ENCODE data around the gene TAF4.
A peak's percentile ranks its signal among the peaks of the same experiment; 100 is the strongest.
"Not testable (repeated sequence)": the region's sequence is repeated elsewhere in the genome, so short reads cannot be mapped to it uniquely, and the experiment has no call there.

TAF4 gene, protein sequence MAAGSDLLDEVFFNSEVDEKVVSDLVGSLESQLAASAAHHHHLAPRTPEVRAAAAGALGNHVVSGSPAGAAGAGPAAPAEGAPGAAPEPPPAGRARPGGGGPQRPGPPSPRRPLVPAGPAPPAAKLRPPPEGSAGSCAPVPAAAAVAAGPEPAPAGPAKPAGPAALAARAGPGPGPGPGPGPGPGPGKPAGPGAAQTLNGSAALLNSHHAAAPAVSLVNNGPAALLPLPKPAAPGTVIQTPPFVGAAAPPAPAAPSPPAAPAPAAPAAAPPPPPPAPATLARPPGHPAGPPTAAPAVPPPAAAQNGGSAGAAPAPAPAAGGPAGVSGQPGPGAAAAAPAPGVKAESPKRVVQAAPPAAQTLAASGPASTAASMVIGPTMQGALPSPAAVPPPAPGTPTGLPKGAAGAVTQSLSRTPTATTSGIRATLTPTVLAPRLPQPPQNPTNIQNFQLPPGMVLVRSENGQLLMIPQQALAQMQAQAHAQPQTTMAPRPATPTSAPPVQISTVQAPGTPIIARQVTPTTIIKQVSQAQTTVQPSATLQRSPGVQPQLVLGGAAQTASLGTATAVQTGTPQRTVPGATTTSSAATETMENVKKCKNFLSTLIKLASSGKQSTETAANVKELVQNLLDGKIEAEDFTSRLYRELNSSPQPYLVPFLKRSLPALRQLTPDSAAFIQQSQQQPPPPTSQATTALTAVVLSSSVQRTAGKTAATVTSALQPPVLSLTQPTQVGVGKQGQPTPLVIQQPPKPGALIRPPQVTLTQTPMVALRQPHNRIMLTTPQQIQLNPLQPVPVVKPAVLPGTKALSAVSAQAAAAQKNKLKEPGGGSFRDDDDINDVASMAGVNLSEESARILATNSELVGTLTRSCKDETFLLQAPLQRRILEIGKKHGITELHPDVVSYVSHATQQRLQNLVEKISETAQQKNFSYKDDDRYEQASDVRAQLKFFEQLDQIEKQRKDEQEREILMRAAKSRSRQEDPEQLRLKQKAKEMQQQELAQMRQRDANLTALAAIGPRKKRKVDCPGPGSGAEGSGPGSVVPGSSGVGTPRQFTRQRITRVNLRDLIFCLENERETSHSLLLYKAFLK

DNA sequence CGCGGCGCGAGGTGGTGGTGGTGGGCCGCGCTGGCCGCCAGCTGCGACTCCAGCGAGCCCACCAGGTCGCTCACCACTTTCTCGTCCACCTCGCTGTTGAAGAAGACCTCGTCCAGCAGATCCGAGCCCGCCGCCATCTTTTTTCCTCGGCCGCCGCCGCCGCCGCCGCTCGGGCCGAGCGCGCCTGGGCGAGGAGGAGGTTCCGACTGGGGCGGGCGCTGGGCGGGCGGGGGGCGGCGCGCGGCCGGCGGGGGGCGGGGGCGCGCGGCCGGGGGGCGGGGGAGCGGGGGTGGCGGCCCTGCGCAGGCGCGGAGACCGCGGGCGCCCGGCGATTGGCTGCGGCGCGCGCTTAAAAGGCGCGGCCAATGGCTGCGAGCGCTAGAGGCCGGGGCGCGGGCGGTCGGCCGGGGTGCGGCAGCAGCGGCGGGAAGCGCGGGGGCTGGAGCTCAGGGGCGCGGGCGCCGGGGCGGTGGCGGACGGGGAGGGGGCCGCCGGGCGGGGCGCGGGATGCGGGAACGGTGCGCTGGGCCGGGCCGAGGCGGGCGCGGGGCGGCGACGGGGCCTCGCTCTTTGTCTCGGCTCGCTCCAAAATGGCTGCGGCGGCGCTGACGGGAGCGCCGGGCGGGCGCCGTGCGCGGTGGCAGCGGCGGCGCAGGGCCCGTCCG is at the start of gene TAF4:
Gene TAF4, minus strand, starts transcription at position 208 of the 665 bp plus-strand sequence. Its CDS starts 71 bp downstream, at position 137.
- DNase-seq: peak; percentile 68

DNA sequence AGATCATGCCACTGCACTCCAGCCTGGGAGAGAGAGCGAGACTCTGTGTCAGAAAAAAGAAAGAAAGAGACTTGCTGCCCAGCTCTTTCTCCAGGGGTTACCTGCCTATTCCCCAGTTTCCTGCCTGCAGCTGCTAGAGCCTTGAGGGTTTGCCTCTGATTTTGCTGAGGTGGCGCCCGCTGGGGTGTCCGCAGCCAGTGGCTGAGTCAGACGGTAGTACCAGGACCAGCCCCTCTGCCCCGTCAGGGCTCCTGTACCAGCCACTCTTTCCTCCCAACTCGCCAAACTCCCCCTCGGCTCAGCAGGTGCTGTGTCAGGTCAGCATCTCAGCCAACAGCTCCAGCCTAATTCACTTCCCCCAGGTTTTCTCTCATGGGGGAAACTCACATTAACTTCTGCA is 49.2 kb upstream of the TAF4 start:
- no peak for DNase-seq

DNA sequence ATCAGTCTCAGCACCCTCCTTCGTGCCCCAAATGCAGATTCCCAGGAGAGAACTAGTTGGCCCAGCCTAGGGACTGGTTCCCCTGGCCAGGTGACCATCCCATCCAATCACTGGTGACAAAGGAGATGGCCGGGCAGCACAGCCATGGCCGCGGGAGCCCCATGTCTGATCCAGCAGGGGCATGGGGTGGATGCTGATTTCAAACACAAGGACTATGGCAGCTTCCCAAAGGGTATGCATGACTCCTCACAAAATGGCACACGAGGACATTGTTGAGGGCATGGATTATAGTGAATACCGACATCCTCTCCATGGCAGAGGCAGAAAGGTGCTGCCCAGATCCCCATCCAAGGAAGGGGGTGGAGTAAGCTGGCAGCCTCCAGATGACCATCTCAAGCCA is 46.7 kb upstream of the TAF4 start:
- no peak for DNase-seq

DNA sequence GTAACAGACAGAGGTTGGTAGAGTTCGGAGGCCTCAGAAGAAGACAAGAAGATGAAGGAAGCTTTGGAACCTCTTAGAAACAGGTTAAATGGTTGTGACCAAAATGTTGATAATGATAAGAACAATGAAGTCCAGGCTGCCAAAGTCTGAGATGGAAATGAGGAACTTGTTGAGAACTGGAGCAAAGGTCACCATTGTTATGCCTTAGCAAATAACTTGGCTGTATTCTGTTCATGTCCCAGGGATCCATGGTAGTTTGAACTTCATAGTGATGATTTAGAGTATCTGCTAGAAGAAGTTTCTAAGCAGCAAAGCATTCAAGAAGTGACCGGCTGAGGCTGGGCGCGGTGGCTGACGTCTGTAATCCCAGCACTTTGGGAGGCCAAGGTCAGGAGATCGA is 45.5 kb upstream of the TAF4 start:
- no peak for DNase-seq

DNA sequence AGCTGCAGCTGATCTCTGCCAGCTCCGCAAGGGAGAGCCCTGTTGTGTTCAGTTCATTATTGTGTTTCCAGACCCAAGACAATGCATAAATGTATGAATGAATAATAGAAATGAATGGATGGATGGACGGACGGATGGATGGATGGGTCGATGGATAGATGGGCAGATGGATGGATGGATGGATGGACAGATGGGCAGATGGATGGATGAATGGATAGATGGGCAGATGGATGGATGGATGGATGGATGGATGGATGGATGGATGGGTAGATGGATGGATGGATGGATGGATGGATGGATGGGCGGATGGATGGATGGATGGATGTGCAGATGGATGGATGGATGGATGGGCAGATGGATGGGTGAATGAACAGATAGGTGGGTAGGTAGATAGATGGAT is 39.9 kb upstream of the TAF4 start:
- no peak for DNase-seq

DNA sequence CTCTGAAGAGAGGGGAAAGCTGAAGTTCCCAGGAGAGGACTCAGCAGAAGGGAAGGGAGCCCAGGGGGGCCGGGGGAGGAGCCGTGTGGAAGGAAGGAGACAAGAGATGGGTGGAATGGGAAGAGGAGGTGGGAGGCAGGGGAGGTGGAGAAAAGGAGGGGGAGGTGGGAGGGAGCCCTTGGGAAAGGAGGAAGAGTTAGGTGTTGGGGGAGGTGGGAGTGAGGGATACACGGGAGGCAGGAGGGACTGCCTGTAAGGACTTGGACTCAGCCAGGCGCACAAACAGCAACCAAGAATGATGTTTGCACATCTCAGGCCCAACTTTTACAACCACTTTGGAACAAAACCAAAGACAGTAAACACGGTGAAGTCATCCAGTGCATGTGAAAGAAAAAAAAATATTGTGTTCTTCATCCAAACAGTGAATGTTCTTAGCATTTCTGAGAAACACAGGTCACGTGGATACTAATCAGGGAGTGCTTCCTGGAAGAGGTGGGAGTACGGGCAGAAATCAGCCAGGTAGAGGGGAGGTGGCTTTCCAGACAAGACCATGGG is 39.2 kb upstream of the TAF4 start:
- no peak for DNase-seq

DNA sequence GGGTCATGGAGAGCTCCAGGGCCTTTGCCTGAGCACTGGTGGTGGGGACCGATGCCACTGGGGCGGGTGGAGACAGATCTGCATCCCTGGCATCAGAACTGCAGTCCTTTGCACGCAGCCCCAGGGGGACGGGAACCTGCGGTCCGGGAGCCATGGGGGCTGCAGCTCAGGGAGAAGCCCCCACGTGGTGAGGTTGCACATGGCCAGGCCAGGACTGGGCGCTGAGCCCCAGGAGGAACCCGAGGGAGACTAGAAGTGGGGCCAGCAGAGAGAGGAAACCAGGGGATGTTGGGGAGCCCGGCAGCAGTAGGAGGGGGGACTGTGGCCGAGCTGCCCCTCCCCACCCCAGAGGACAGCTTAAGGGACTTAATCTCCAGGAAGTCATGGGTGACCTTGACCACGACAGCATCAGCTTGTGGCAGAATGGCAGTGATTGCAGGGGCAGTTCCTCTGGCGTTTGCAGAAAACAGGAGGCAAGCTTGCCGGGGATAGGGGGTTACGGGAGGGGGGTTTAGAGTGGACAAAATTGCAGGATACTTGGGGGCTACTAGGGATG is 38.6 kb upstream of the TAF4 start:
- DNase-seq: no peak

DNA sequence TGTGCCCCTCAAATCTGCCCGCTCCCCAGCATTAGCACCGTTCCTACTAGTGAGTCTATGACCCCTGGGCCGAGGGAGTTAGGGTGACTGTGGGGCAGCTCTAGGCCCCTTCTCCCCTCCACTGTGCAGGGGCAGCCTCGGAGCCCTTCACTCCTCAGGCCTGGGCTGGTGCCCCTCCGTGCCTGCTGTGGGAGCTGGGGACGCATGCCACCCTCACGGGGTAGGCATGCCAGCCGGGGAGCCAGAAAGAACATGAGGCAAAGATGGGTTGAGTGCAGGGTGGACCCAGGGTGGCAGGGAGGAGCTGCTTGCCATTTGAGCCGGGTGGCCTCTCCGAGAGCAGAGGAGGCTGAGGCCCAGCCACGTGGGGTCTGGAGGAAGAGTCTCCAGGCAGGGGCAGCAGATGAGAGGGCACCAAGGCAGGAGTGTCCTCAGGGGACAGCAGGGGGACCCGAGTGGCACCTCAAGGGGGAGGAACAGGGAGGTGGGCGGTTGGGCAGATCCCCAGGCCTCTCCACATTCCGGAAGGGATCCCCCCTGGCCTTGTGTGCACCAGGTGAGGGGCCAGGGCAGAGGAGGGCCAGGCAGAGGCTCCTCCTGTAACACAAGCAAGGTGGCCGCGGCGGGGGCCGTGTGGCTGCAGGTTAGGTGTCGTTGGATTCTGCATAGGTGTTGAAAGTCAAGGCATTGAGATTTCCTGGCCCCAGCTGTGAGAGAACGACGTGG is 38.0 kb upstream of the TAF4 start:
- DNase-seq: no peak

DNA sequence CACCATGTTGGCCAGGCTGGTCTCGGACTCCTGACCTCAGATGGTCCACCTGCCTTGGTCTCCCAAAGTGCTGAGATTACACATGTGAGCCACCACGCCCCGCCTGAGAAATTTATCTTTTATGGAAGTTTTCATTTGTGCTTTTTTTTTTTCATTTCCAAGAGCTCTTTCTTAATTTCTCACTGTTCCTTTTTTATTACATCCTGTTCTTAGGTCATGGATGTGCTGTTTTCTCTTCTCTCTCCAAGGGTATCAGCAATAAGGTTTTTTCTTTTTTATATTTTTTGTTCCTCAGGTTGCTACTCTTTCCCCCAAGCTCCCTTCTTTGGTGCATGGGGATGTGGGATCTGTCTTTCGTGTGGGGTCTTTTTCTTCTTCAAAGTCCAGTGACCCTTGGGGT is 35.4 kb upstream of the TAF4 start:
- no peak for DNase-seq

DNA sequence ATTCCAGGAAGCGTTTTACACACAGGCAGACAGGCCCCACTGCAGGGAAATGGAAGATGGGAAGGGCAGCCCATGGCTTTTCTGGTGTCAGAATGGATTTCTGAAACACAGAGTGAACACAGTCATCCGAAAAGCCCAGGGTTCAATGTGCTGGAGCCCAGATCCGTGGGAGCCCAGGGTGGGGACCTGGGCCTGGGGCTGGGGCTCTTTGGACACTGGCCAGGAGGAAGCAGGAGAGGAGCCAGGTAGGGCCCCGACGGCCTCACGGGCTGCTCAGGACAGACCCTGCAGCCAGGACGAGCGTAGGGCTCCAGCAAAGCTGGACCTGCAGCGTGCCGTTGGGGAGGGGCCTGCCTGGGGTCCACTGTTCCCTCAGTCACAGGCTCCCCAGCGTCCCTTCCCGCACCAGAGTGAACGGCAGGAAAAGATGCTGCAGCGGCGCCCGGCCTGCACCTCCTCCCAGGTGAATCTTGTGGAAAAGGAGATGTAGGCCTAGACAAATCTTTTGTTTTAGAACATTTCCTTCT is 32.3 kb upstream of the TAF4 start:
- no peak for DNase-seq

DNA sequence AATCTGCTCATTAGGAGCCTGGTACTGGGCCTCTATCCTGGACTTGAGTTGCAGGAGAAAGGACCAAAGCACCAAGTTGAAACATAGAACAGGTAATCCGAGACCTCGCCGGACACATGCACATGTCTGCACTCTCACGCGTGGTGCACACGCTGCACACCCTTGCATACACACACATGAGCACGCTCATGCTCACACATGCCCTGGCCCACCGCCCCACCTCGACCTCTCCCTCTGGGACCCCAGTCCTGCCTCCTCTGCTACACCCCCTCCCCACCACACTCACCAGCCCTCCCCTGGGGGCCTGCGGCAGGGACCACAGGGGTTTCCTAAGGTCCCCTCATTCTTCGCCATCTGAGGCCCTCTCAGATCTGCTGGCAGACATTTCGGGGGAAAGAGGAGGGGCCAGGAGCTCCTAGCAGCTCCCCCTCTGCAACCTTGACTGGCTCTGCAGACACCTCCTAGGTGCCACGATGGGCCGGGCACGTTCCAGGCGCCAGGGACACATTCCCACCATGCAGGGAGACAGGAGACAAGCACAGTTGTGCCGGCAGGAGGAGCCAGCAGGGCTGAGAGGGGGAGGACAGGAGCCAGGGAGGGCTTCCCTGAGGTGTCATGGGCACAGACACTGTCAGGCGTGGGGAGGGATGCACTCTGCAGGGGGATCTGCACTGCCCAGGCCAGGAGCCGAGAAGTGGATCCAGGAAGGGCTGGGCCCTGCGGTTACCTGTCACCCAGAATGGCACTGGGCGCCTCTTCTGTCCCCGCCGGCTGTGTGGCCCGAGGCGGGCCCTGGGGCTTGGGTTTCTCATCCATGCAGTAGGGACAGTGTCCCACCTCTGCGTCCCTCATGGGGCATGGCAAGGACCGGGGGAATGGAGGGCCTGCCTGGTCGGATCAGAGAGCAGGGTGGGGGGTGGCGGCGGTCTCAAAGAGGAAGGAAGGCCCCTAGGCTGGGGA is 31.0 kb upstream of the TAF4 start:
- DNase-seq: no peak

DNA sequence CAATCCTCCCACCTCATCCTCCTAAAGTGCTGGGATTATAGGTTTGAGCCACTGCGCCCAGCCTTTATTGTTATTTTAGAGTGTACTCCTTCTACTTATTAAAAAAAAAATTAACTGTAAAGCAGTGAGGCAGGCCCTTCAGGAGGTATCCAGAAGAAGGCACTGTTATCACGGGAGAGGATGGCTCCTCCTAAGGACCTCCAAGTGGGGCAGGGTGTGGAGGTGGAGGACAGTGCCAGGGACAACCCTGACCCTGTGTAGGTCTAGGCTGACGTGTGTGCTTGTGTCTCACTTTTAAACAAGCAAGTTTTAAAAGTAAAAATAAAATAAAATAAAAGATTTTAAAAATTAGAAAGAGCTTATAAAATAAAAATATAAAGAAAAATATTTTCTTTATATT is 23.7 kb upstream of the TAF4 start:
- DNase-seq: no peak

DNA sequence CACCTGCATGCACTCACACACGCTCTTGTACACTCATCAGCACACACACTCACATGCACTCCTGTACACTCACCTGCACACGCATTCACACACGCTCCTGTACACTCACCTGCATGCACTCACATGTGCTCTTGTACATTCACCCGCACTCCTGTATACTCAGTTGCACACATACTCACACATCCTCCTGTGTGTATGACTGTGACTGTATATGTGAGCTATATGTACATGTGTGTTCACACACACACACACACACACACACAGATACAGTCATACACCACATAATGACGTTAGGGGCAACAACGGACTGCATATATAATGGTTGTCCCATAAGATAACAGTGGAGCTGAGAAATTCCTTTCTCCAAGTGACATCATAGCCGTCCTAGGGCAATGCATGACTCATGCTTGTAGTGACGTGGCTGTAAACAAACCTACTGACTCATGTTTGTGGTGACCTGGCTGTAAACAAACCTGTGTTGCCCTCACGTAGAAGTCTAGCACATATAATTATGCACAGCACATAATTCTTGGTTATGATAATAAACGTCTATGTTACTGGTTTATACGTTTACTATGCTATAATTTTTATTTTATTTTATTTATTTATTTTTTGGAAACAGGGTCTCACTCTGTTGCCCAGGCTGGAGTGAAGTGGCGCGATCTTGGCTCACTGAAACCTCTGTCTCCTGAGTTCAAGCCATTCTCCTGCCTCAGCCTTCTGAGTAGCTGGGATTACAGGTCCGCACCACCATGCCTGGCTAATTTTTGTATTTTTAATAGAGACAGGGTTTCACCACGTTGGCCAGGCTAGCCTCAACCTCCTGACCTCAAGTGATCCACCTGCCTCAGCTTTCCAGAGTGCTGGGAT is 22.8 kb upstream of the TAF4 start:
- DNase-seq: no peak

DNA sequence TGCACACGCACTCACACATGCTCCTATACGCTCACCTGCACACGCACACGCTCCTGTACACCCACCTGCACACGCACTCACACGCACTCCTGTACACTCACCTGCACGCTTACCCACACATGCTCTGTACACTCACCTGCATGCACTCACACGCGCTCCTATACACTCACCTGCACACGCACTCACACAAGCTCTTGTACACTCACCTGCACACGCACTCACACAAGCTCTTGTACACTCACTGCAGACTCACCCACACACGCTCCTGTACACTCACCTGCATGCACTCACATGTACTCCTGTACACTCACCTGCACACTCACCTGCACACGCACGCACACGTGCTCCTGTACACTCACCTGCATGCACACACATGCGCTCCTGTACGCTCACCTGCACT is 22.0 kb upstream of the TAF4 start:
- DNase-seq: no peak

DNA sequence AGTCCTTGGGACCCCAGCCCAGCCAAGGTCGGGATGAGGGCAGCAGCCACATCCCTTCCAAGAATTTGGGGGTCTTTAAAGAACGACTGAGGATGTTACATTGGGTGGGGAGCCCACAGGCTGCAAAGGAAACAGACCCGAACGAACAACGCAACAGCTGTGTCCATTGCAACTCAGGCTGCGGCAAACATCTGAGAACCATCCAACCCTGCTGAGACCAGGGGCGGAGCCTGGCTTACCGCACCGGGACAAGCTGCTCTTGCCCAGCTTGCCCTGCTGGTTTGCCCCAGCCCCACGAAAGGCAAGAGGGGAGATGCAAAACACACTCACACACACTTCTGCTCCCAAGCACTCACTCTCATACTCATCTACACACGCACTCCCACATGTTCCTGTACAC is 21.5 kb upstream of the TAF4 start:
- DNase-seq: no peak

DNA sequence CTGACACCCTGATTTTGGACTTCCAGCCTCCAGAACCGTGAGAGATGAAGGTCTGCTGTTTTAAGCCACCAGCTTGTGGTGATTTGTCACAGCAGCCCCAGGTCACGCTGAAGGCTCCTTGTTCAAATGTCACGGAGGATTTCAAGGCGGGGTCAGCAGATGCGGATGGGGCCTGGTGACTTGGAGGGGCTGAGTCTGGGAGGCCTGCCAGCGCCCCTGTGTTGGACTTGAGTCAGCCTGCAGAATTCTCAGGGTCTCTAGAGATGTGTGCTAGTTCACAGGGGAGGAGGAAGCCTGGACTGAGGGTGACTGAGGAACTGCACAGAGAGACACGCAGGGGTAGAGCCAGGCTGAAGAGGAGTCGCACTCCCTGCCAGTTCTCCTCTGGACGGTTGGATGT is 19.5 kb upstream of the TAF4 start:
- DNase-seq: no peak

DNA sequence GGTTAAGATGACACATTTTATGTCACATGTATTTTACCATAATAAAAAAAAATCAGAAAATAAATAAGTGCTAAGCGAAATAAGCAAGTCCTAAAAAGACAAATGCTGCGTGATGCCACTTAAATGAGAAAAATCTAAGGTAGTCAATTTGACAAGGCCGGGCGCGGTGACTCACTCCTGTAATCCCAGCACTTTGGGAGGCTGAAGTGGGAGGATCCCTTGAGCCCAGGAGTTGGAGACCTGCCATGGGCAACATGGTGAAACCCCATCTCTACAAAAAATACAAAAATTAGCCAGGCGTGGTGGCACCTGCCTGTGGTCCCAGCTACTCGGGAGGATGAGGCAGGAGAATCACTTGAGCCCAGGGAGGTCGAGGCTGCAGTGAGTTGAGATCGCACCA is 18.5 kb upstream of the TAF4 start:
- DNase-seq: not testable (repeated sequence)

DNA sequence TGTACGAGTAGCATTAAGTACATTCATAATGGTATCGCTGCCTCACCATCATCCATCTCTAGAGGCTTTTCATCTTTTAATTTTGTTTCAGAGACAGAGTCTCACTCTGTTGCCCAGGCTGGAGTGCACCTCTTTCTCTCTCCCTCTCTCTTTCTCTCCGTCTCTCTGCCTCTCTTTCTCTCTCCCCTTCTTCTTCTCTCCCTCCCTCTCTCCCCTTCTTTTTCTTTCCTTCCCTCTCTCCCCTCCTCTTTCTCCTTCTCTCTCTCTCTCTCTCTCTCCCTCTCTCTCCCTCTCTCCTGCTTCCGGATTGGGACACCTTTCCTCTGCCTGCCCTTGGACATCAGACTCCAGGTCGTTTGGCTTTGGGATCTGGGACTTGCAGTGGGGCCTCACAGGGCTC is 17.6 kb upstream of the TAF4 start:
- DNase-seq: no peak

DNA sequence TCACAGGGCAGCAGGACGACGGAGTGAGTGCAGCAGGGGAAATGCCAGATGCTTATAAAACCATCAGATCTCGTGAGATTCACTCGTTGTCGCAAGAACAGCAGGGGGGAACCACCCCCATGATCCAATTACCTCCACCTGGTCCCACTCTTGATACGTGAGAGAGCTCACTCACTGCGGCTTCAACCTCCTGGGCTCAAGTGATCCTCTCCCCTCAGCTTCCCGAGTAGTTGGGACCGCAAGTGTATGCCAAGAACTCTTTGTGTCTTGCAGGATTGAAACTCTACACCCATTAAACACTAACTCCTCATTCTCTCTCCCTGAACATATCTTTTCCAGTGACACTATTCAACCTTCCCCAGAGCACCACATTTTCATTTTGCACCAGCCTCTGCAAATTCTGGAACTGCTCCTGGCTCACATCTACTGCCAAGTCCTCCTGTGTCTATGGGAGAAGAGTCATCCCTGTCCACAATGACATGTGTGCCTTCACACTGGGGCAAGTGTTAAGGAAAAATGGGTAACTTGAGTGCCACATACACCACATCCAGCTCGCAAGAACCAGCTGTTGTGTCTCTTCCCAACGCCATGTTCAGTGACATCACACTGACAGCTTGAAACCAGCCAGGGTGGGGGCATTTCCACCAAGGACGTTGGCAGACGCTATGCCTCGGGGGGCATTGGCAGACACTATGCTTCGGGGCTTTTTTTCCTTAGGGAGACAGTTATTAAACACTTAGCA is 14.7 kb upstream of the TAF4 start:
- no peak for DNase-seq
